NCI-H774 (cell line): Measurements from ENCODE around the gene THAP6.
A peak's percentile ranks its signal among the peaks of the same experiment; 100 is the strongest.
"Not testable (repeated sequence)": the region's sequence is repeated elsewhere in the genome, so short reads cannot be mapped to it uniquely, and the experiment has no call there.

ENCODE experiments used
- DNase-seq: peaks from one replicate; lab custom pipeline; 2025; lab: John Stamatoyannopoulos, UW

THAP6 gene, protein sequence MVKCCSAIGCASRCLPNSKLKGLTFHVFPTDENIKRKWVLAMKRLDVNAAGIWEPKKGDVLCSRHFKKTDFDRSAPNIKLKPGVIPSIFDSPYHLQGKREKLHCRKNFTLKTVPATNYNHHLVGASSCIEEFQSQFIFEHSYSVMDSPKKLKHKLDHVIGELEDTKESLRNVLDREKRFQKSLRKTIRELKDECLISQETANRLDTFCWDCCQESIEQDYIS

DNA sequence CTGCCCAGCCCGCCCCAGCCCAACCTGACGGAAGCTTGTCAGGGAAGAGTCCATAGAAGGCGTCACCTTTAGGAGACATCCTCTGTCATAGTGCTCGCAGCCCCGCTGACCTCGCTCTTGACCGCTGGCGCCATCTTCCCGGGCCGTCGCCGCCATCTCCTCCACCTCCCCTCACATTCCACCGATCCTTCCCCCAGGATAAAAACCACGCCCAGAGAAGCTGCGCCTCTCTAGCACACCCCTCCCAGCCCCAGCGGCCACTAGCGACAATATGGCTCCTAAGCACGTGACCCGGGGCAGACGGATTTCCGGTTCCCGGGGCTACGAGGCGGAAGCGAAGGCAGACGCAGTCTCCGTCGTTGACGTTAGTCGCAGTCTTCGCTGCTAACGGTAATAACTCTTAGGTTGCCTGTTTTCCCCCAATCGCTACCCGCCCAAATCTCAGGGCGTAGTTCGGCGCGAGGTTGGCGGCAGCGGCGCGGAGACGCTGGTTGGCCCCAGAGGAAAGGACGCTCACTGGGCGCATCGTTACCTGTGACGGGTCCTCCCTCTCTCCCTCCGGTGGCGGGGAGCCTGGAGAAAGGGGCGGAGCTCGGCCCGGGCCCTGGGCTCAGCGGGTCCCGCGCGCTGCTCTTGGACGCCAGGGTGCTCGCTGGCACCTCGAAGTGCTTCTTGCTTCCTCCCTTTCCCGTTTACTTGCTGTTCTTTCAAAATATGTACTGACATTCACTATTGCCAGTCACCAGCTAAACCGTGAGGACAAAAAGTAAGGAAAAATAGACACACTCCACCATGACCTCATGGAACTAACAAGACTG is at the start of gene THAP6, which contains the start of gene RCHY1:
Gene THAP6, plus strand, starts transcription at position 343 of the 818 bp plus-strand sequence. CDS start 980 bp downstream, outside the sequence.
Gene RCHY1, minus strand, starts transcription at position 273 of the 818 bp plus-strand sequence. Its CDS starts 117 bp downstream, at position 156.
- DNase-seq: peak; percentile 95

GRCh38 chr4:75469896-75470295 is 44.4 kb upstream of the THAP6 start:
- DNase-seq: no peak

DNA sequence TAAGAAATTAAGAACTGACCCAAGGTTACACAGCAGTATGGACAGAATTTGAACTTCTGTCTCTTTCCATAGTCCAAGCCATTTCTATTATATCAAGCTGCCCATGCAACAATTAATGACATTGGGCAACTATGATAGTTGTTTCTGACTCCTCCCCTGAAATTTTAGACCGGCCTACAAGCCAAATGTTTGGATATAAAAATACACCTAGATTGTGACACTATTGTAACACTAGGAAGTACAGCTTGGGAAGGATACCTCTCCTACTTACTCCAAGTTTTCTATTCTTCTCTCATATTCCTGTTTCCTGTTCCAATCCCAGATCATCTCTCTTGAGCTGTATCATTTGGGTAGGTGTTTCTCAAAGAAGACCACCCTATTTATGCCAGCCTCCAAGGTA is 43.5 kb upstream of the THAP6 start:
- no peak for DNase-seq

GRCh38 chr4:75477201-75477600 is 37.1 kb upstream of the THAP6 start:
- no peak for DNase-seq

DNA sequence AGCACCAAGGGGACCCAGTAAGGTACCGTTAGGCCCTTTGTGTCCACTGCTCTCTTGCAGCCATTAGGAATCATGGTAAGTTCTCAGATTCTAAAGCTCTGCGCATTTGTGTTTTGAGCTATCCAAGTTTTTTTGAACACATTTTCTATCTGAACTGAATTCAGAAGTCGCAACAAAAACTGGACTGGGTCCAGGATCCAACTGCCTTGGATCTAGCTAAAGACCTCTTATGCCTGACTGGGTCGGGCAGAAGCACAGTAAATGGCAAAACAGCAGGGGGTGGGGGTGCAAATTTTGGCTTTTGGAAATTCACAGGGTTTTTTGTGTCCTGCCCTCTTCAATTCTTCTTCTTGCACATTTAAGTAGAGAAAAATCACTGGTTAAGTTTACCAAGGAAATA is 30.1 kb upstream of the THAP6 start:
- DNase-seq: no peak

- DNase-seq: peak; percentile 4
Measured at GRCh38 chr4:75490155-75490554, 24.1 kb upstream of the THAP6 start.

DNA sequence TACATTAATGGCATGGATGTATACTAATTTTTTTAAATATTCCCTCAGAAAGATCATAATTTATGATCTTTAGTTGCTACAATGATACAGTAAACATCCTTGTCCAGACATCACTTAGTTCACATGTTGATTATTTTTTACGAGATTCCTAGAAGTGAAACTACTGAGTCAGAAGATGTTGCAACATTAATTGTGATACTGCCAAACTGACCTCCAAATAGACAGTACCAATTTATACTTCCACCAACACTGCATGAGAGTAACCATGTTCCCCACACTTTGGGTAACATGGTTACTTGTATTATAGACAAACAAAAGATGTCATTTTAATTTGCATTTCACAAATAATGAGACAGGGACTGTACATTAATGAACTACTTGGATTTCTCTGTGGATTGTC is 19.7 kb upstream of the THAP6 start:
- DNase-seq: no peak

- no peak for DNase-seq
Measured at GRCh38 chr4:75495476-75495875, 18.8 kb upstream of the THAP6 start.

DNA sequence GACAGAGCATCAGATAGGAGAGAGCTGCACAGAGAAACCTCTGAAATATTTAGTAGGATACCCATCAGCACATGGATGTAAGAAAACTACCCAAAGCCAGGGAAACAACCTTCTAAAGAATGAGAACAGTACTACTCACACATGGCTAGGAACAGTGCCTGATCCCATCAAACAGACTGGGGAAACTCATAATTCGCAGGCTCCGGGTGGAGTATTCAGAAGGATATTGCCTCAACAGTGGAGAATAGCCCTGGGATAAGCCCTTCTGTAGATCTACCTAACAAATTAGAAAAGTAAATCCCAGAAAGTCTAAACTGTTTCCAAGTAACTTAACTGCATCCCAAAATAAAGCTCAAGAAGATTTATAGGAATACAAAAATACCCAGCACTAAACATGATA is 17.9 kb upstream of the THAP6 start:
- DNase-seq: no peak

DNA sequence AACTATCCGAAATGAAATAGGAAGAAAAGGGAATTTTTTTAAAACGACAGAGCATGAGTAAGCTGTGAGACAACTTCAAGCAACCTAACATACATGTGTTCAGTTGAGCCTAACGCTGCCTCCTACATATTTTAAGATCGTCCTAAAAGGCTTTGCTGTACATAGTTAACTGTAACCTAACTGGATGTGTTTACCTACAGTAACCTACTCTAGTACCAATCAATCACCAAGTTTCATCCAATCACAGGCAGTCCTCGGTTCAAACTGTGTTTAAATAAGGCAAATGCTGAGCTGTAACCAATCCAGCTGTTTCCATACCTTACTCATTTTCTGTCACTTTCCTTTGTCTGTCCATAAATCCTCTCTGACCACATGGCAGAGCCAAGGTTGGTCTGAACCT is 17.1 kb upstream of the THAP6 start:
- DNase-seq: no peak

GRCh38 chr4:75498041-75498440 is 16.2 kb upstream of the THAP6 start:
- no peak for DNase-seq

- DNase-seq: no peak
Measured at GRCh38 chr4:75499900-75500299, 14.4 kb upstream of the THAP6 start.

- no peak for DNase-seq
Measured at GRCh38 chr4:75502671-75503070, 11.6 kb upstream of the THAP6 start.

DNA sequence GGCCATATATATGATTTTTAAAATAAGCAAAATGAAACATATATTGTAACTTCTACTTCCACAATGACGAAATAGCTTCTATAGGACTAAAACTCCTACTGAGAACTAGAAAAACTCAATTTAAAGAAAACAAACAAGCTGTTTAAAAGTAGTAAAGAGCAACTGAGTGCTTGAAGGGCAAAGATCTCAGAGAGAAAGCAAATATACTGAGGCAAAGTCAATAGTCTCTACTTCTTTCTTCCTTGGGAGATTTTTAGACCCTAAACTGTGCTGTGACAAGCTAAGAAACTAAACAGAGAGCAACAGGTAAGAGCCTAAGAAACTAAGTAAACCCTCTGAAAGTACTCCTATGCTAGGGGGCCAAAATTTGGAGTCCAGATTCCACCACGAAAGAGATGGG is 8.6 kb upstream of the THAP6 start:
- DNase-seq: no peak

DNA sequence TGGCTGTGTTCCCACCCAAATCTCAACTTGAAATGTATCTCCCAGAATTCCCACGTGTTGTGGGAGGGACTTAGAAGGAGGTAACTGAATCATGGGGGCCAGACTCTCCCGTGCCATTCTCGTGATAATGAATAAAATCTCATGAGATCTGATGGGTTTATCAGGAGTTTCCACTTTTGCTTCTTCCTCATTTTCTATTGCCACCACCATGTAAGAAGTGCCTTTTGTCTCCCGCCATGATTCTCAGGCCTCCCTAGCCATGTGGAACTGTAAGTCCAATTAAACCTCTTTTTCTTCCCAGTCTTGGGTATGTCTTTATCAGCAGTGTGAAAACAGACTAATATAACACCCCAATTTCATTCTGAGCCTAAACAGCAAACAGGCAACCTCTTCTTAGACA is 4.7 kb upstream of the THAP6 start:
- not testable (repeated sequence) for DNase-seq

GRCh38 chr4:75511841-75512240 is 2.4 kb upstream of the THAP6 start:
- DNase-seq: no peak

DNA sequence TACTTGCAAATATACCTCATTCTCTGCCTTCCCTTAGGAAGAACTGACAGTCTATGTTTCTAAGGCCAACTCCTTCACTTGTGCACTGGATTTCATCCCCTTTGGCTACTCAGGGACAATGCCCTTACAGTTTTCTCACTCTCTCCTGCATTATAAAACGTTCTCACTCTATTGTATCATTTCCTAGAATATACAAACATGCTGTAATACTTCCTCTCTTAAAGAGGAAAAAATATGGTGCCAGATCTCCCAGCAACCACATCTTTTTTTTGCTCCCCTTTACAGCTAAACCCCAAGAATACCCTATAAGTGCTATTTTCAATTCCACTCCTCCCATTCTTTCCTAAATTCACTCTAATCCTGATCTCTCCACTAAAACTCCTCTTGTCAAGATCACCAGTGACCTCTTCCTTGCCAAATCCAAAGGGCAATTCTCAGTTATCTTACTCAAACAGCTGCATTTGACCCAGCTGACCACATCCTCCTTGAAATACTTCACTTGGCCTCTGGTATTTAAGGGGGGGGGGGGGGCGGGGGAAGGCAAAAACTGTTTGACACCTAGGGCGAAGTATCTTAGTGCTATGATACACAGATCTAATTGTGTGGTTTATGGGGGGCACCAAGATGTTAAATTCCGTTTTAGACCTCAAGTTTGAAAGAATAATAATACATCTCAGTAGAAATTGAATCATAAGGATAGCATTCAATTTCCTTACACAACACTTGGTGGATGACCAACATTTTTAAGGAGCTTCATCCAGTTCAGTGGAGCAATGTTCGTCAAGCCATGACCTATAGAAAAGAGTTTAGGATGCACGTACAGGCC is 1.7 kb upstream of the THAP6 start:
- no peak for DNase-seq

DNA sequence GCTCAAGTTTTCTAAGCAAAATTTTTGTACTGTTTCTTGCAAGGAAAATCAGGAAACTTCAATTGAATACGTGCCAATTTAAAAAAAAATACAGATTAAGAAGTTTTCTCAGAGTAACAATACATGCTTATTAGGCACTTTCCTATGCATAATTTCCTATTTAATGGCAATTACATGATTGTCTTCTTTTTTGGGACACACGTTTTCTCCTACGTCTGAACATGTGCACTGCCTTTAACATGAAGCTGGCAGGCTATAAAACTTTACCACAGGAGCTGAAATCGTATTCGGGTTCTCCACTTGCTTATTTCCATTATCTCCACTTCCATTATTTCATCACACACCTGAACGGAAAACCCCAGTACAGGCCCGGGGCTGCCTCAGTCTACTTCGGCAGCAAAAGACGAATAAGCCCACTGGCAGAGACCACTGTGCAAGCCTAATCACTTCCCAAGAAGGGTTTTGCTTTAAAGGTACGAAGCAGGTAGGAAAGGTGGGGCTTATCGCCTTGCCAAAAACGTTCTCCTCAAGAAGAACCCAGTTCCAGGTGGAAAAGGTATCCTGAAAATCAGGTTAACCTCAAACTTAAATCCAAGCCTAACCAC is 645 bp upstream of the THAP6 start:
- no peak for DNase-seq

DNA sequence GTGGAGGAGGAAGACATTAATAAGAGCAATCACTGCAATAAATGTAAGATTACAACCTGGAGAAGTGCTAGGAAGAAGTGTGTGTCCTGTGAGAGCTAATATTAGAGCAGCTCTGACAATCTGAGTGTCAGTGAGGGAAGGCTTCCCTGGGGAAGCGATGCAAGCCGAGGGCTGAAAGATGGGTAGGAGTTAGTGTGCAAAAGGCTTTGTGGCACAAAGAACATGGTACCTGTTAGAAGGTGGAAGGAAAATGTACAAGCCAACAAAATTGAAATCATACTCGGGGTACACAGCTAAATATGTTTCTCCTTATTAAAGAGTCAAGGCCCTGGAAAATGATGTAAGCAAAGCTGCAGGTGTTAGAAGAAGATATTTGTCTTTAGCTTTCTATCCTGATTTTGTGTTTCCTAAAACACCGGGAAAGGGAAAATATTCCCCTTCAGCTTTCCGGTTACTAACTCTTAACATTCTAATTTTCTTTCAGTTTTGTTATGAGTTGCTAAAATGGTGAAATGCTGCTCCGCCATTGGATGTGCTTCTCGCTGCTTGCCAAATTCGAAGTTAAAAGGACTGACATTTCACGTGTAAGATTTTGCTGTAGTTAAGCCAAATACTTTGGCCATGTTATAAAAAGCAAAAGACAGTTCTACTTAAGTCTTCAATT is 808 bp downstream of the THAP6 start:
- no peak for DNase-seq

DNA sequence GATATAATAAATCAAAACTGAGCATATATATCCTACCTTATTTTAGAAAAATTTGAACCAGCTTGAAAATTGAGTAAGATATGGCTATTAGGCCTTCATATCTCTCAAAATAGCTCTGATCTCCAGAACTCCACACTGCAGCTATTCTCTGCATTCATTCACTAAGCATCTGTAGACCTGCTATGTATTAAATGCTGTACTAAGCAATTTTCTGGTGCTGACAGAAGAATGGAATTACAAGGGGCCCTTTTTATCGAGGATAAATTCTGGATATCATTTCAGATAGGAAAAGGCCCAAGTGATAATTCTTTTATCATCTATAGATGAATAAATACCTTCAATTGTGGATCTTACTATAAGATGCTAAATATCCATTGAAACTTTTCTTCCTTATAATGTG is 1.9 kb downstream of the THAP6 start:
- DNase-seq: no peak

DNA sequence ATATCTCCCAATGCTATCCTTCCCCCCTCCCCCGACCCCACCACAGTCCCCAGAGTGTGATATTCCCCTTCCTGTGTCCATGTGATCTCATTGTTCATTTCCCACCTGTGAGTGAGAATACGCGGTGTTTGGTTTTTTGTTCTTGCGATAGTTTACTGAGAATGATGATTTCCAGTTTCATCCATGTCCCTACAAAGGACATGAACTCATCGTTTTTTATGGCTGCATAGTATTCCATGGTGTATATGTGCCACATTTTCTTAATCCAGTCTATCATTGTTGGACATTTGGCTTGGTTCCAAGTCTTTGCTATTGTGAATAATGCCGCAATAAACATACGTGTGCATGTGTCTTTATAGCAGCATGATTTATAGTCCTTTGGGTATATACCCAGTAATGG is 5.2 kb downstream of the THAP6 start:
- not testable (repeated sequence) for DNase-seq

- DNase-seq: no peak
Measured at GRCh38 chr4:75525086-75525485, 10.8 kb downstream of the THAP6 start.
